Thymus (tissue), 14 donors: ENCODE data around the gene OR6A2. TPM values are rescaled to one million over a fixed set of nuclear protein-coding genes. Genes with fewer than 3 reads are reported as not detected.

ENCODE experiments used
- DNase-seq, 9 donors: peaks; one replicate each; pipeline ENCODE4 v3.0.0-alpha.2; 2013; ENCODE audit warnings: low spot score in 9 of 9, low read depth in 6 of 9, missing footprints in 1 of 9
- H3K27ac ChIP-seq, 2 donors: one replicate each; pipeline ENCODE4 v1.5.1; 2013; ENCODE audit warnings: control low read depth in 1 of 2, low read depth in 1 of 2, low read length in 1 of 2, mild to moderate bottlenecking in 1 of 2, moderate library complexity in 1 of 2
- H3K27me3 ChIP-seq, 2 donors: one replicate each; pipeline ENCODE4 v1.5.1; 2013; ENCODE audit warnings: low read length in 1 of 2; ENCODE audit not compliant: control insufficient read depth in 2 of 2, insufficient read depth in 1 of 2
- H3K36me3 ChIP-seq, 2 donors: one replicate each; pipeline ENCODE4 v1.5.1; 2013; ENCODE audit warnings: low read length in 1 of 2, mild to moderate bottlenecking in 1 of 2, moderate library complexity in 1 of 2; ENCODE audit not compliant: control insufficient read depth in 2 of 2, insufficient read depth in 2 of 2
- H3K4me1 ChIP-seq, 2 donors: one replicate each; pipeline ENCODE4 v1.5.1; 2013; ENCODE audit warnings: low read length in 2 of 2; ENCODE audit not compliant: control insufficient read depth in 2 of 2, insufficient read depth in 2 of 2
- H3K4me3 ChIP-seq, 2 donors: one replicate each; pipeline ENCODE4 v1.5.1; 2013; ENCODE audit warnings: low read length in 2 of 2, control low read depth in 1 of 2, mild to moderate bottlenecking in 1 of 2
- H3K9me3 ChIP-seq, 2 donors: one replicate each; pipeline ENCODE4 v1.5.1; 2013; ENCODE audit warnings: low read length in 1 of 2, mild to moderate bottlenecking in 1 of 2; ENCODE audit not compliant: control insufficient read depth in 2 of 2, insufficient read depth in 1 of 2
- WGBS: extraction: QIAGEN DNeasy Blood & Tissue Kit; methylation state at CpG from one replicate; pipeline ENCODE4 v1.1.7; 2013; 5-methylcytosine and 5-hydroxymethylcytosine counted together
- long read RNA-seq, 10 donors: transcript quantifications; one replicate each; lab custom pipeline, GENCODE V29; 2026
- polyA plus RNA-seq: library from polyadenylated mRNA; stranded (reverse); fragments of 200-250 nt; gene quantifications from one replicate; pipeline ENCODE4 v1.2.3, GENCODE V29; 2013
- total RNA-seq: library from RNA; stranded (reverse); fragments of 120-200 nt; gene quantifications from one replicate; pipeline ENCODE4 v1.2.4, GENCODE V29; 2013
- donor health status: healthy.

OR6A2 gene
- total RNA-seq (0.05 TPM), polyA plus RNA-seq (0.05 TPM)
- long read RNA-seq, donor 1 = 0 reads
- long read RNA-seq, donor 2 = 0 reads
- long read RNA-seq, donor 3, partial matches to known transcripts = 0 of 1 reads
- long read RNA-seq, donor 3, other reads (novel, unspliced or antisense) = 0 of 1 reads
- long read RNA-seq, donor 4 = 0 reads
- long read RNA-seq, donor 5 = 0 reads
- long read RNA-seq, donor 6 = 0 reads
- long read RNA-seq, donor 7 = 0 reads
- long read RNA-seq, donor 8 = 0 reads
- long read RNA-seq, donor 9 = 0 reads
- long read RNA-seq, donor 10, partial matches to known transcripts = 0 of 1 reads
- long read RNA-seq, donor 10, other reads (novel, unspliced or antisense) = 0 of 1 reads

- H3K9me3 ChIP-seq = no peaks in the 10 kb centered on the region
- no peaks in the 10 kb centered on the region for H3K4me1 ChIP-seq
- no peak within 1 kb of the TSS for H3K27ac ChIP-seq
- H3K4me3 ChIP-seq = no peak within 1 kb of the TSS
- DNase-seq = no peak
- no peaks in the 10 kb centered on the region for H3K27me3 ChIP-seq
- no peaks in the 10 kb centered on the region for H3K36me3 ChIP-seq
- 96% methylated on average over 1 of the region's 1 CpG for WGBS
These were observed at the start of gene OR6A2 for GRCh38 chr11:6799402-6799801. OR6A2 (minus strand) TSS chr11:6799689; CDS start chr11:6795708, 3,981 bp downstream.

- H3K4me3 ChIP-seq = no peak within 1 kb of the TSS
- no peaks in the 10 kb centered on the region for H3K27me3 ChIP-seq
- H3K27ac ChIP-seq = no peak within 1 kb of the TSS
- DNase-seq = no peak
- no peaks in the 10 kb centered on the region for H3K36me3 ChIP-seq
- H3K4me1 ChIP-seq = no peaks in the 10 kb centered on the region
- H3K9me3 ChIP-seq = no peaks in the 10 kb centered on the region
- 93% methylated on average over 3 of the region's 3 CpGs for WGBS
These were observed 45.9 kb upstream of the OR6A2 start, which contains the start of gene OR10A5 for GRCh38 chr11:6845383-6845782. OR10A5 (plus strand) TSS chr11:6845683; CDS start chr11:6845683, 0 bp downstream.

- Histone ChIP-seq H3K4me3 (no peak overlapping the region), H3K27ac (no peak overlapping the region), H3K27me3 (no peaks in the 10 kb centered on the region), H3K9me3 (no peaks in the 10 kb centered on the region), H3K4me1 (no peaks in the 10 kb centered on the region), H3K36me3 (no peaks in the 10 kb centered on the region)
- 94% methylated on average over 5 of the region's 5 CpGs for WGBS
- no peak for DNase-seq
These were observed 44.9 kb upstream of the OR6A2 start for GRCh38 chr11:6844356-6844755.

GRCh38 chr11:6843670-6844069 is 44.2 kb upstream of the OR6A2 start:
- DNase-seq = no peak
- H3K27me3 ChIP-seq = no peaks in the 10 kb centered on the region
- WGBS = 84% methylated on average over 2 of the region's 2 CpGs
- no peaks in the 10 kb centered on the region for H3K4me1 ChIP-seq
- no peak overlapping the region for H3K27ac ChIP-seq
- no peaks in the 10 kb centered on the region for H3K36me3 ChIP-seq
- no peaks in the 10 kb centered on the region for H3K9me3 ChIP-seq
- H3K4me3 ChIP-seq = no peak overlapping the region

GRCh38 chr11:6841694-6842093 is 42.2 kb upstream of the OR6A2 start:
- H3K4me3 ChIP-seq = no peak overlapping the region
- H3K36me3 ChIP-seq = no peaks in the 10 kb centered on the region
- DNase-seq = no peak
- no peaks in the 10 kb centered on the region for H3K9me3 ChIP-seq
- no peak overlapping the region for H3K27ac ChIP-seq
- H3K4me1 ChIP-seq = no peaks in the 10 kb centered on the region
- no peaks in the 10 kb centered on the region for H3K27me3 ChIP-seq

- Histone ChIP-seq H3K4me1 (no peaks in the 10 kb centered on the region), H3K36me3 (no peaks in the 10 kb centered on the region), H3K9me3 (no peaks in the 10 kb centered on the region), H3K27ac (no peak overlapping the region), H3K4me3 (no peak overlapping the region), H3K27me3 (no peaks in the 10 kb centered on the region)
- DNase-seq = no peak
- WGBS = 81% methylated on average over 1 of the region's 1 CpG
These were observed 34.5 kb upstream of the OR6A2 start for GRCh38 chr11:6834021-6834420.

- H3K4me1 ChIP-seq = no peaks in the 10 kb centered on the region
- H3K27me3 ChIP-seq = no peaks in the 10 kb centered on the region
- no peak overlapping the region for H3K27ac ChIP-seq
- no peaks in the 10 kb centered on the region for H3K36me3 ChIP-seq
- WGBS = 95% methylated on average over 6 of the region's 6 CpGs
- no peaks in the 10 kb centered on the region for H3K9me3 ChIP-seq
- H3K4me3 ChIP-seq = no peak overlapping the region
- DNase-seq = no peak
These were observed 33.9 kb upstream of the OR6A2 start for GRCh38 chr11:6833356-6833755.

GRCh38 chr11:6828103-6828502 is 28.6 kb upstream of the OR6A2 start:
- no peak for DNase-seq
- no peaks in the 10 kb centered on the region for H3K4me1 ChIP-seq

GRCh38 chr11:6825231-6825744 is 25.8 kb upstream of the OR6A2 start:
- Histone ChIP-seq H3K27me3 (no peaks in the 10 kb centered on the region), H3K9me3 (no peaks in the 10 kb centered on the region), H3K4me3 (no peak overlapping the region), H3K36me3 (no peaks in the 10 kb centered on the region), H3K27ac (no peak overlapping the region), H3K4me1 (no peaks in the 10 kb centered on the region)
- 93% methylated on average over 7 of the region's 7 CpGs for WGBS
- no peak for DNase-seq

More at GRCh38 chr11:6828103-6828502, 28.6 kb upstream of the OR6A2 start:
- Histone ChIP-seq H3K27ac (no peak overlapping the region), H3K4me3 (no peak overlapping the region), H3K9me3 (no peaks in the 10 kb centered on the region), H3K36me3 (no peaks in the 10 kb centered on the region), H3K27me3 (no peaks in the 10 kb centered on the region)
- WGBS = 98% methylated on average over 1 of the region's 1 CpG
